Keratinocyte (primary cell): ENCODE results near the gene ESRP2. TPM values are rescaled to one million over a fixed set of nuclear protein-coding genes. Genes with fewer than 3 reads are reported as not detected.

ENCODE experiments used
- DNase-seq: peaks from one replicate; pipeline ENCODE4 v3.0.0-alpha.2; 2011; ENCODE audit warnings: low read depth, missing footprints, low spot score
- FAIRE-seq: peaks from 2 replicates; lab custom pipeline; 2011; peaks lifted over from hg19 to GRCh38; lab: Jason Lieb, UNC
- H2AFZ ChIP-seq: 2 replicates; pipeline ENCODE4 v1.6.0; 2012; ENCODE audit warnings: low read length, control low read depth, inconsistent platforms; ENCODE audit not compliant: control insufficient read depth
- H3K27ac ChIP-seq: 2 replicates; pipeline ENCODE4 v1.5.1; 2011; ENCODE audit warnings: low read length; ENCODE audit not compliant: control insufficient read depth, insufficient read depth
- H3K27me3 ChIP-seq: 3 replicates; pipeline ENCODE4 v1.6.0; 2011; ENCODE audit warnings: low read length; ENCODE audit not compliant: control insufficient read depth, insufficient read depth; ENCODE audit errors: extremely low read depth
- H3K36me3 ChIP-seq, 2 experiments: 2 replicates in 1 of 2; 3 replicates in 1 of 2; pipeline ENCODE4 v1.5.1; 2011; ENCODE audit warnings: low read length in 2 of 2, mild to moderate bottlenecking in 1 of 2; ENCODE audit not compliant: control insufficient read depth in 2 of 2, insufficient read depth in 2 of 2; ENCODE audit errors: extremely low read depth in 1 of 2
- H3K4me1 ChIP-seq: 3 replicates; pipeline ENCODE4 v1.5.1; 2011; ENCODE audit warnings: low read length; ENCODE audit not compliant: control insufficient read depth, insufficient read depth; ENCODE audit errors: extremely low read depth
- H3K4me2 ChIP-seq: 3 replicates; pipeline ENCODE4 v1.6.0; 2011; ENCODE audit warnings: low read depth, low read length; ENCODE audit not compliant: control insufficient read depth, insufficient read depth; ENCODE audit errors: extremely low read depth
- H3K4me3 ChIP-seq, 3 experiments: fragments of 200-600 bp in 1 of 3; sonication (generic) in 1 of 3; 2 replicates in 2 of 3; 3 replicates in 1 of 3; pipeline ENCODE4 v1.5.1; 2011 to 2016; ENCODE audit warnings: low read length in 3 of 3, mild to moderate bottlenecking in 3 of 3, control low read depth in 2 of 3, inconsistent platforms in 1 of 3, low read depth in 1 of 3, mixed read lengths in 1 of 3, mixed run types in 1 of 3, moderate library complexity in 1 of 3; ENCODE audit not compliant: control insufficient read depth in 2 of 3, insufficient read depth in 2 of 3; ENCODE audit errors: extremely low read depth in 1 of 3
- H3K79me2 ChIP-seq: 2 replicates; pipeline ENCODE4 v1.6.0; 2012; ENCODE audit warnings: low read length; ENCODE audit not compliant: control insufficient read depth, insufficient read depth
- H3K9ac ChIP-seq: 3 replicates; pipeline ENCODE4 v1.6.0; 2011; ENCODE audit warnings: low read length; ENCODE audit not compliant: control insufficient read depth, insufficient read depth; ENCODE audit errors: extremely low read depth
- H3K9me1 ChIP-seq: 3 replicates; pipeline ENCODE4 v1.6.0; 2011; ENCODE audit warnings: low read length; ENCODE audit not compliant: control insufficient read depth, insufficient read depth; ENCODE audit errors: extremely low read depth
- H3K9me3 ChIP-seq: 2 replicates; pipeline ENCODE4 v1.5.1; 2012; ENCODE audit warnings: low read depth, low read length; ENCODE audit not compliant: control insufficient read depth
- H4K20me1 ChIP-seq: 3 replicates; pipeline ENCODE4 v1.6.0; 2011; ENCODE audit warnings: low read length; ENCODE audit not compliant: control insufficient read depth, insufficient read depth; ENCODE audit errors: extremely low read depth
- EZH2 ChIP-seq: IDR thresholded peaks from one replicate; pipeline ENCODE4 v1.6.1; 2012; ENCODE audit warnings: inconsistent platforms, mild to moderate bottlenecking, low read length, moderate library complexity
- dilution Hi-C: fragments of 300-500 bp; cut with MboI; formaldehyde crosslinking; loops from one replicate; pipeline ENCODE4 v1.7.0; 2020; ENCODE audit warnings: low sequenced_read_pairs; ENCODE audit not compliant: extremely low pct_ligation_motif_present
- polyA plus RNA-seq, 5 experiments: library from polyadenylated mRNA; depleted of rRNA in 3 of 5; stranded (reverse) in 3 of 5; stranded (forward) in 1 of 5; unstranded in 1 of 5; fragments of >200 nt; gene quantifications; 1 replicate in 1 of 5; 2 replicates in 3 of 5; 3 replicates in 1 of 5; pipeline versions ENCODE4 v1.2.1 to v1.2.3, GENCODE V29; 2011 to 2012; ENCODE audit warnings: missing spikeins in 2 of 5, low read depth in 1 of 5, low replicate concordance in 1 of 5
- TF ChIP-seq, protein P1 (sequence below), 3 experiments: IDR thresholded peaks in 1 of 3; conservative IDR thresholded peaks in 1 of 3; optimal IDR thresholded peaks in 1 of 3; 2 replicates in 2 of 3; 3 replicates in 1 of 3; pipeline versions ENCODE3 to v1.5.1; 2011; ENCODE audit warnings: low read length in 3 of 3, mild to moderate bottlenecking in 3 of 3, moderate library complexity in 2 of 3, control low read depth in 1 of 3, inconsistent platforms in 1 of 3; ENCODE audit not compliant: insufficient read depth in 2 of 3; ENCODE audit errors: extremely low read depth in 1 of 3

Gene ESRP2
- polyA plus RNA-seq, 1 donor (not counting 4 experiments of a cell fraction or from before 2014, with no cell fraction given): 39.2 TPM

DNA sequence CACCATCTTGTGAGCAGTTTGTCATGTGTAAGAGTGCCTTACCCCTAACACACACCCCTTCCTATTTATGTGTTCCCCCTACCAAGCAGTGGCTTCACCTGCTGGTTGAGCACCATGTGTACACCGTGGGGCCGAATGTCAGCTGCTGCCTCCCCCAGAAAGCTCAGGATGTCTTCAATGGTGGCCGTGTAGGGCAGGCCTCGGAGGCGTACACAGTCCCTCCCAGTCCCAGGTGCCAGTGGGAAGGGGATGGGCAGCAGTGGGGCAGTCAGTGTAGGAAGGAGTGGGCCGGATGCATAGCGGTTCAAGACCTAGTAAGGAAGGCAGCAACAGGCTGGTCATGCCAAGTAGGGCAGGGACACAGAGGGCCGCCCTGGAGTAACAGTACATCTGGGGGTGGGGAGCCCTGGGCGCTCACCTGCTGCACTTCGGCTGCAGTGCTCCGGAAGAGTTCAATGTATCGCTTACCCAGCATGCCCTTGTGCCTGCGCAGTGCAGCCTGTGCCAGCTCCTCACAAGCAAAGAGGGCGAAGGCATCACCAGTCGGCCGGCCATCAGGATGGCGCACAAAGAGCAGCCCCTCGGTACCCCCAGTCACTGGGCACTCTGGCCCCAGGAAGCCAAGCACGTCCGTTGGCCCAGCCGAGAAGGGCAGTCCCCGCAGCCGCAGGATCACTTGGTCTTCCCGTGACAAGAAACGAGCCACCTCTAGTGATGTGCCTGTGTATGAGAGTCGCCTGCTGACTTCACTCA lies 4.4 kb downstream of the ESRP2 start:
- FAIRE-seq (no peak), DNase-seq (no peak)
- Histone ChIP-seq H3K36me3 (peaks cover 35 to 61% of the 10 kb centered on the region in 2 experiments), H3K4me1 (peaks cover 18% of the 10 kb centered on the region), H3K27me3 (no peaks in the 10 kb centered on the region), H3K79me2 (peaks cover 35% of the 10 kb centered on the region), H3K9me3 (no peaks in the 10 kb centered on the region), H3K4me3 (no peak overlapping the region), H2AFZ (no peak overlapping the region), H3K9me1 (peaks cover 3% of the 10 kb centered on the region), H3K27ac (no peak overlapping the region), H4K20me1 (peaks cover 23% of the 10 kb centered on the region), H3K9ac (no peak overlapping the region), H3K4me2 (no peak overlapping the region)
- dilution Hi-C loops: no loop called here
- TF ChIP-seq, protein P1, sequence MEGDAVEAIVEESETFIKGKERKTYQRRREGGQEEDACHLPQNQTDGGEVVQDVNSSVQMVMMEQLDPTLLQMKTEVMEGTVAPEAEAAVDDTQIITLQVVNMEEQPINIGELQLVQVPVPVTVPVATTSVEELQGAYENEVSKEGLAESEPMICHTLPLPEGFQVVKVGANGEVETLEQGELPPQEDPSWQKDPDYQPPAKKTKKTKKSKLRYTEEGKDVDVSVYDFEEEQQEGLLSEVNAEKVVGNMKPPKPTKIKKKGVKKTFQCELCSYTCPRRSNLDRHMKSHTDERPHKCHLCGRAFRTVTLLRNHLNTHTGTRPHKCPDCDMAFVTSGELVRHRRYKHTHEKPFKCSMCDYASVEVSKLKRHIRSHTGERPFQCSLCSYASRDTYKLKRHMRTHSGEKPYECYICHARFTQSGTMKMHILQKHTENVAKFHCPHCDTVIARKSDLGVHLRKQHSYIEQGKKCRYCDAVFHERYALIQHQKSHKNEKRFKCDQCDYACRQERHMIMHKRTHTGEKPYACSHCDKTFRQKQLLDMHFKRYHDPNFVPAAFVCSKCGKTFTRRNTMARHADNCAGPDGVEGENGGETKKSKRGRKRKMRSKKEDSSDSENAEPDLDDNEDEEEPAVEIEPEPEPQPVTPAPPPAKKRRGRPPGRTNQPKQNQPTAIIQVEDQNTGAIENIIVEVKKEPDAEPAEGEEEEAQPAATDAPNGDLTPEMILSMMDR (optimal IDR thresholded peaks at IDR 0.05 in 1 of 3, IDR thresholded peaks at IDR 0.05 in 1 of 3, conservative IDR thresholded peaks at IDR 0.05 in 1 of 3; ENCODE audit: extremely low read depth in 1 of 3, insufficient read depth in 2 of 3, low read length in 3 of 3): no peak
- TF ChIP-seq EZH2: no peak

DNA sequence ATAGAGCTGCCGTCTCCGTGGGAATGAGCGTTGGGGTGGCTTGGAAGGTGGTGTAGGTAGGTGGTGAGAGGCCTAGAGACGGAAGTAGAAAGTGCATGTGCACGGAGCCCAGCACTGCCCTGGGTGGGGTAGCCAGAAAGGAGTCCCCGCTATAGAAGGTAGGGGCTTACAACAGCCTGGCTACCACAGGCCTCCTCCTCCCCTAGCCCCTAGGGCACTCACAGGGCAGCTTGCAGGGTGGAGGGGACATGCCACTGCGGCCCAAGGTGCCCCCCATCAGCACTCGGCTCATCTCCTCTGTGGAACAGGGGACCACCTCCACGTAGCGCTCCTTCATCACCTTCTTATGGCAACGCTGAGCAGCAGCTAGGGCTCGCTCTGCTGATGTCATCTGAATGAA lies 5.0 kb downstream of the ESRP2 start:
- Histone ChIP-seq H3K4me2 (no peak overlapping the region), H3K27me3 (no peaks in the 10 kb centered on the region), H3K4me3 (no peak overlapping the region), H2AFZ (no peak overlapping the region), H3K27ac (no peak overlapping the region), H4K20me1 (peaks cover 23% of the 10 kb centered on the region), H3K9ac (no peak overlapping the region), H3K79me2 (peaks cover 32% of the 10 kb centered on the region), H3K4me1 (peaks cover 15% of the 10 kb centered on the region), H3K9me3 (no peaks in the 10 kb centered on the region), H3K9me1 (peaks cover 3% of the 10 kb centered on the region), H3K36me3 (peaks cover 37 to 66% of the 10 kb centered on the region in 2 experiments)
- dilution Hi-C loops: no loop called here
- TF ChIP-seq EZH2: no peak
- TF ChIP-seq, protein P1 (optimal IDR thresholded peaks at IDR 0.05 in 1 of 3, IDR thresholded peaks at IDR 0.05 in 1 of 3, conservative IDR thresholded peaks at IDR 0.05 in 1 of 3; ENCODE audit: extremely low read depth in 1 of 3, insufficient read depth in 2 of 3, low read length in 3 of 3): no peak
- DNase-seq (no peak), FAIRE-seq (no peak)
